UCSD-AML1 (cell line): ENCODE results near the gene AJM1.
A peak's percentile ranks its signal among the peaks of the same experiment; 100 is the strongest.

Source experiments
- DNase-seq: peaks from one replicate; lab custom pipeline; 2025; ENCODE audit not compliant: unreplicated experiment; lab: John Stamatoyannopoulos, UW

AJM1 gene

DNA sequence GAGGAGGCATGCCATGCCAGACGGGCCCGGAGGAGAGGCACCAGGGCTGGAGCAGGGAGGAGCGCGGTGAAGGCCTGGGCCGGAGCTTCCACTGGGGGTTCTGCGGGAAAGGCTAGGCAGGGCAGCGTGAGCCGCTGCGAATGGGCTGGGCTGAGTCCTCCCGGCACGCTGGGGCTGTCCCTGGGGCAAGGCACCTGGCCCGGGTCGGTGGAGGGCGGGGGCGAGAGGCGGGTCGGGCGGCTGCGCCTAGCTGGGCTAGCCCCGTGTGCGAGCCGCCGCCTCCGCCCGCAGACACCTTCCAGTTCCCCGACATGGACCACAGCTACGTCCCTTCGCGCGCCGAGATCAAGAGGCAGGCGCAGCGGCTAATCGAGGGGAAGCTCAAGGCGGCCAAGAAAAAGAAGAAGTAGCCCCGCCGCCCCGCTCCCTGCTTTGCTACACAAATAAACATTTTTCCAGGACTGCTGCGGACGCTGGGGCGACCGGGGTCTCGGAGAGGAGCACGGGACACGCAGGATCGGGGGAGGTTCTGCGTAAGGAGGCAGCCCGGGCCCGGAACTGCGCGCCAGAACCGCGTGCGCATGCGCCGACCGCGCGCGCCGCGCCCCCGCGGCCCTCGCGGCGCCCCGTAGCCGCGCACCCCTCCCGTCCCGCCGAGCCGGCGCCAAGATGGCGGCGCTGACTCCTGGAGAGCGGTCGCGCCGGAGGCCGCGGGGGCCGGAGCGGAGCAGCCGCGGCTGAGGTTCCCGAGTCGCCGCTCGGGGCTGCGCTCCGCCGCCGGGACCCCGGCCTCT is 34.8 kb upstream of the AJM1 start, which contains the start of gene RABL6:
RABL6 (plus strand) TSS at position 668 of the 794 bp plus-strand sequence. CDS start 249 bp downstream, outside the sequence.
- peak; percentile 85 for DNase-seq

DNA sequence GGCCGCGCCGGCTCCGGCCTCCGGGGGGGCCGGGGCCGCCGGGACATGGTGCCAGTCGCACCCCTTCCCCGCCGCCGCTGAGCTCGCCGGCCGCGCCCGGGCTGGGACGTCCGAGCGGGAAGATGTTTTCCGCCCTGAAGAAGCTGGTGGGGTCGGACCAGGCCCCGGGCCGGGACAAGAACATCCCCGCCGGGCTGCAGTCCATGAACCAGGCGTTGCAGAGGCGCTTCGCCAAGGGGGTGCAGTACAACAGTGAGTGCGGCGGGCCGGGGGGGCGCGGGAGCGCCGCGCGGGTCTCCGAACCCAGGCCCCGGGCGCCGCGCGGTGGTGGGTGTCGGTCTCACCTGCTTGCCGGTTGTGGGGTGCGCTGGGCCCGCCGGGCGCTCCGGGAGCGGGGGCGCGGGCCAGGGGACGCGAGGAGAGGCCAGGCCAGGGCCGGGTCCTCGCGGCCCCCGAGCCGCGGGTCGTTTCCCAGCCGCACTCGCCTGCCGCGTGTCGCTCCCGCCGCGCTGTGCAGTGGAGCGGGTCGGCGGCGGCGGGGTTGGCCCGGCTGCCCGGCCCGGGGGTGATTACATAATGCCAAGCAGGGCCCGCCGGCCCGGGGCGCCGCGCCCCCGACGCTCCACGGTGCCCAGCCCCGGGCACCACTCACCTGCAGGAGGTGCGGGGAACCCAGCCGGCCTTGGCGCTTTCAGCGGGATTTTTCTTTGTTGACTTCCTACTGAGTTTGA is 34.0 kb upstream of the AJM1 start:
- DNase-seq, result peak; percentile 43

DNA sequence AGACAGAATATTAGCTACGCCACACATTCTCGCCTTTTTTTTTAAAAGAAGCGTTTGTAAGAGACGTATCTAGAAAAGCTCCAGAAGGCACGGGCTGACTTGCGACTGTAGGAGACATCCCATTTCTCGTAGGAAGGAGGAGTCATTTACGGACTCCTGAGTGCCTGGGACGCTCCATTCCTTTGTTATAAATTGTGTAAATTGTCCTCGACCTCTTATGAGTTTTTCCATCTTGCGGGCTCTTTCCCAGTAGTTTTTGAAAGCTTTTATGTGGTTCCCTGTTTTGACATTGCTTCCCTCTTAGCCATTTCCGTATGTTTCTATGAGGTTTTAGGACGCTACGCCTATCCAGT is 33.5 kb upstream of the AJM1 start:
- no peak for DNase-seq

DNA sequence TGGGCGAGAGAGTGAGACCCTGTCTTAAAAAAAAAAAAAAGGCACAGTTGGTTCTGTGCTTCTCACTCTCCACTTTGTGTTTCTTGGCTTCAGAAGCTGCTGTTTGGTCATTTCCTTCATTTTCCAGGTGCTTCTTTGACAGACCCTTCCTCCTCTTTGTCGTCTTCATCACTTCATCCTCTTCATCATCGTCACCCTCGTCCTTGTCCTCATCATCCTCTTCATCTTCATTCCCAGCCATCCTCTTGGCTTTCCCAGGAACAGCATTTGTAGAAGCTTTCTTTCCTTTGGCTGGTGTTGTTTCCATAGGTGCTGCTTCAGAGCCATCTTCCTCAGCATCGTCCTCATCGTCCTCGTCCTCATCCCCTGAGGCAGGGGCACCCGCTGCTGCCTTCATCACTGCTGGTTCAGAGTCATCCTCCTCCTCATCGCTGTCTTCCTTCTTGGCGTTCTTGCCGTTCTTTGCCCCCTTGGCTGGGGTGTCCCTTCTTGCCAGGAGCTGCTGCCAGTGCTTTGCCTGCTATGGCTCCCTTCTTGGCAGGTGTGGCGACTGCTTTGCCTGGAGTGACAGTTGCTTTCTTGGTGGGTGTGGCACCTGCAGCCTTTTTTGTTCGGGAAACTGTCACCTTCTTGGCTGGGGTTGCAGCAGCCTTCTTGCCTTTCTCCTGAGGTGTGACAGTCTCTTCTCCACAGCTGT is 27.4 kb upstream of the AJM1 start:
- no peak for DNase-seq

DNA sequence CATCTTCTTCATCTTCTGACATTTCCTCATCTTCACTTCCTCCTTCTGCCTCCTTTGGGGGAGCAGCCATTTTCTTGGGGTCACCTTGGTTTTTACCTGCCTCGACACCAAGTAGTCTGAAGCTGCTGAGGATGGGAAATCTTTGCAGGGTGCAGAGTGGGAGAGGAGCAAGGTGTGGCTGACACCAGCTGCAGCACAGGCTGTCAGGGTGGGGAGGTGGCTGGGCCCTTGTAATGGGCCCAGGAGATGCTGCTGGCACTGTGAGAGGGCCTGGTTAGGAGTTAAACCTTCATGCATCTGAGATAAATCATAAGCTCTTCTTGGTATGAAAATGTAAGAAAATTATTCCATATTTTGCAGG is 26.9 kb upstream of the AJM1 start:
- no peak for DNase-seq

DNA sequence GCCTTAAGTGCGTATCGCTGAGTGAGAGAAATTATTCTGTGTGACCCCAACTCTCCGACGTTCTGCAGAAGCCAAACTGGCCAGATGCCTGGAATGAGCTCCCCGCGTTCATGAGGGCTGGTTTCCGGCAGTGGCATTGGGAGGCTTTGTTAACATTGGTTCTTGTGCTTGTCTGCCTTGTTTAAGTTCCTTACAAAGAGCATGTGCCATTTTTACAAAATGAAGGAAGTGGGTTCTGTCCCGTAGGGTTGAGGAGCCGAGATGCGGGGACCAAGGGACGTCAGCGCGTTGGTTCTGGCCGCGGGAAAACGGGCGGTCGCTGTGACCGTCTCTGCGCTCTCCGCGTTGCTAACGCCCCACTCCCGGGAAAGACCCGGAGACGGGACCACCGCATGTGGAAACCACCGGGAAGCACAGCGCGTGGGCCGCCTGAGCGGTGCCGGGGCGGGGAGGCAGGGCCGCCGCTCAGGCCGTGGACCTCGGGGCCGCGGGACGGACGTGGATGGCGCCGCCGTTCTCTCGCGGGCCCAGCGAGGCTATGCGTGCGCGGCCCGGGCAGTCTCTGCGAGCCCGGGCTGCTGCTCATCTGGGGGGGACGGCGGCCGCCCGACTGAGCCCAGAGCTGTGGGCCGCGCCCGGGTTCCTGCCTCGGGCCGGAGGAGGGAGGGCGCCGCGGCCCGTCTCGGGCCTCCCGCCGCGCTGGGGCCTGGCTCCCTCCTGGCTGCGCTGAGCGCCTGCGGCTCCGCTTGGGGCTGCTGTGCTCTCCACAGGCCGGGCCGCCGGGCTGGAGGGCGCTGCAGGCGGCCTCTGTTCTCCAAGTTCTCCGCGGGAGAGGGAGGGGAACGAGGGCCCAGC is 21.1 kb upstream of the AJM1 start:
- DNase-seq, result no peak

DNA sequence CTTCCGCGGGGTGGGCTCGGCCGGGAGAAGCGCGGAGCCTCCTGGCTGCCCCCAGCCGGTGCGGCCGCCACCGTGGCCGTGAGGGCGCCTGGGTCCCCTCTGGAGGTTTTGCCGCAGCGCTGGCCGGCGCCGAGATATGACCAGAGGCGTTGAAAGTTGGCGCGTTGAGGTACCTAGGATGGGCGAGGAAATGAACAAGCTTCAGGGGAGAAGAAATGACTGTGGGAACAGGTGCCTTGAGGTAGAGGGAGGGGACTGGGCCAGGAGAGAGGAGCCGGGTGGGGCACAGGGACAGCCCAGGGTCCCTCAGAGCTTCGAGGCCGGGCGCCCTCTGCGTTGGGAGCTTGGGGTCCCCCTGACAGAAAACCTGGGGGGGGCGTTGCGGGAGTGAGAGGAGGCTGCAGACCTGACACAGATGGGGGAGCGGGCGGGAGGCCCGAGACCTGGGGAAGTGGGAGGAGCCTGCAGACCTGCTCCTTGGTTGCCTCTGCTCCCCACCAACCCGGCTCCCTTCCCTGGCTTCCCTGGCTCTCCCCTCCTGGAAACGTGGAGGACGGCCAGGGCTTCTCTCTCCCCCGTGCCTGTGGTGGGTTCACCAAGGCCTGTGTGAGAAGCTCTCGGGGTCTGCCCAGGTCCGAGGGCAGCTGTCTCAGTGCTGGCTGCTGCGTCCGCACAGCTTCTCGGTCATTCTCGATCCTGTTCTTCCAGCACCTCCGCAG is 20.3 kb upstream of the AJM1 start:
- DNase-seq, result no peak

DNA sequence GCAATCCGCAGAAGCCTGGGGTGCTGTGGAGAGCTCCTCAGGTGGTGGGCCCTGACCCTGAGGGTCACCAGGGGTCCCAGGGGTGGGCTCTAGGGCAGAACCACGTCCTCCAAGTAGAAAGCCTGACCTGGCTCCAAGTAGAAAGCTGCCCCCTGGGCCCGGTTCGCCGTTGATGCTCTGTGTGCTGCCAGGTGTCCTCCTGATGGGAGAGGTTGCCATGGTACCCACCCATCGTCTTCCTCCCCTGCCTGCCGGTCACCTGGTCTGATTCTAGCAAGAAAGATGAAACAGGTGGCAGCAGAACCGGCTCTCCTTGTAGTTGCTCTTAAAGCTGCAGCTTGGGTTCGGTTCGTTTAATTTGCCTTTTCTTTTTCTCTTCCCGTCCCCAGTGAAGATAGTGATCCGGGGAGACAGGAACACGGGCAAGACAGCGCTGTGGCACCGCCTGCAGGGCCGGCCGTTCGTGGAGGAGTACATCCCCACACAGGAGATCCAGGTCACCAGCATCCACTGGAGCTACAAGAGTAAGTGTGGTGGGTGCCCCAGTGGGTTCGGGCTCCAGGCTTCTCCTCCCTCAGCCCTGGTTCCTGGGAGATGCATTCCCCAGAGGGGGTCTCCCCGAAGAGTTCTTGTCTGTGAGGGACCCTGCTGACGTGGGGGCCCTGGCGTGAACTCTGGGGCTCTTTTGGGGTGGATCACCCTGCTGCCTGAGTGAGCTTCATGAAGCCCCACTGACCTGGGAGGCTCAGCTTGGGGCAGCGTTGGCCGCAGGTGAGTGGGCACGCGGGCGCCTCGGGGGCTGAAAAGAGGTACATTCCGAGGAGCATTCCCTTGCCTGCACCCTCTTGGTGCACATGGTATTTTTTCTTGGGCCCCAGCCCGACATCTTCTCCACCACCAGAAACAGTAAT is 18.9 kb upstream of the AJM1 start:
- DNase-seq, result no peak

DNA sequence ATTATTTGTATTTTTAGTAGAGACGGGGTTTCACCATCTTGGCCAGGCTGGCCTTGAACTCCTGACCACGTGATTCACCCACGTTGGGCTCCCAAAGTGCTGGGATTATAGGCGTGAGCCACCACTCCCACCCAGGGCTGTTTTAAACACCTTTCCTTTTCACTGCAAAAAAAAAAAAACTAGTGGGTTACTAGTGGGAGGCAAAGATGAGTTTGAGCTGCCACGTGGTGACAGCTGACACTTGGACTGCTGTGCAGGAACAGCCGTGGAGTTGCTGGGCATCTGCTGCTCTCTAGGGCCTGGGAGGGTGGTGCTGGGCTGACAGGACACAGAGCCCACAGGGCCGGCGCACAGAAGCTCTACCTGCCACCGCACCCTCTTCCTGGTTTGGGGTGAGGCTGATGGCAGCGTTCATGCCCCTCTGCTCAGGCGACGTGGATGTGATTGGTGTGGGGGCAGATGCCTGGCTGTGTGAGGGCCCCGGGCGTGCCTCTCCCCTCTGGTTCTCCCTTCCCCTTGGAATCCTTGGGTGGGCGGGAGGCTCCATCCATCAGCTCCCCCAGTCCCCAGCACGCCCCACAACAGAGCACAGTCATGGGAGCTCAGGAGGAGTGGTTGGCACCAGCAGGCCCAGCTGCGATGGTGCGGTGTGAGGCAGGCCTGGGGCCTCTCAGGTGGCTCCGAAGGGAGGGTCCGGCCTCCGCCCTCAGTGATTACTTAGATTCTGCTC is 17.6 kb upstream of the AJM1 start:
- DNase-seq, result no peak

DNA sequence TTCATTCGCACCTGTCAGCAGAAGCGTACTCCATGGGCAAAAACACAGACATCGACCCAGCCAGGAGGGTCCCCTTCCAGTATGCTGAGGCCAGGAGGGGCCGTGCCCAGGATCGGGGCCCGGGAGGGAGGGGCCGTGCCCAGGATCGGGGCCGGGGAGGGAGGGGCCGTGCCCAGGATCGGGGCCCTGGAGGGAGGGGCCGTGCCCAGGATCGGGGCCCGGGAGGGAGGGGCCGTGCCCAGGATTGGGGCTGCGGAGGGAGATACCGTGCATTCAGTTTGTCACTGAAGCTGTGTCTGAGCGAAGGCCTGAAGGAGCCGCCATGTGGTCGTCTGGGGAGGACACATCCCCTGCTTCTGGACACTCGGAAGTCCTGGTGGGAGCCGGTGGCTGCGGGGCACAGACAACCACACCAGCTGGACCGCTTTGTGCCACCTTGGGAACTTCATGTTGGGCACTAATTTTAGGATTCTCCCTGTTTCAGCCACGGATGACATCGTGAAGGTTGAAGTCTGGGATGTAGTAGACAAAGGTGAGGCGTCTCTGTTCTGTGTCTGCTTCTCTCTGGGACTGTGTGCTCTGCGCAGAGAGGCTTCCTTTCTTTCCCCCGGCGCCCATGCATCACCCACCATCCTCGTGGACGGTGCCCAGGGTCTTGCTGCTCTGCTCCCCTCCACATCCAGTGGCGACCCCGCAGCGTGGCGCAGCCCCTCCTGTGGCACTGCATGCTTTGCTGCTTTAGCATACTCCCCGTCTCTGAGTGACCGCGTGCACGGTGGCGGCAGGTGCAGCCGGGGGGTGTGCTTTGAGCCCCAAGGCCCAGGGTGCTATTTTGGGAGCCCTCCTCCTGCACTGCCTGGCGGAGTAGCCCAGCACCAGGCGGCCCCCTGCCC is 16.7 kb upstream of the AJM1 start:
- no peak for DNase-seq

DNA sequence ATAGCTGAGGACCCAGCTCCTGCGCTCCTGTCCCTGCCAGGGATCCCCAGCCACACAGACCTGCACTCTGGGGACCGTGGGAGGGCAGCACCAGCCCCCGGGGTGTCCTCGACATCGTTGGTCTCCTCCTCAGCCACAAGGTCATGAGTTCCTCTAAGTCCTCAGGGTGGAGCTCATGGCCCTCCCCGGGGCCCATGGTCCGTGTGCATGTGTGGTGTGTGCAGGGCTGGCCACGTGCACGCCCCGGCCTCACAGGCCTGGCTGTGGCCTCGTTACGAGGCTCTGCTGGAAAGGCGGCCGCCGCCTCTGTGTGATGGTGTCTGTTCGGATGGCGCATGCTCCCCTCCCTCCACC is 16.1 kb upstream of the AJM1 start:
- no peak for DNase-seq

DNA sequence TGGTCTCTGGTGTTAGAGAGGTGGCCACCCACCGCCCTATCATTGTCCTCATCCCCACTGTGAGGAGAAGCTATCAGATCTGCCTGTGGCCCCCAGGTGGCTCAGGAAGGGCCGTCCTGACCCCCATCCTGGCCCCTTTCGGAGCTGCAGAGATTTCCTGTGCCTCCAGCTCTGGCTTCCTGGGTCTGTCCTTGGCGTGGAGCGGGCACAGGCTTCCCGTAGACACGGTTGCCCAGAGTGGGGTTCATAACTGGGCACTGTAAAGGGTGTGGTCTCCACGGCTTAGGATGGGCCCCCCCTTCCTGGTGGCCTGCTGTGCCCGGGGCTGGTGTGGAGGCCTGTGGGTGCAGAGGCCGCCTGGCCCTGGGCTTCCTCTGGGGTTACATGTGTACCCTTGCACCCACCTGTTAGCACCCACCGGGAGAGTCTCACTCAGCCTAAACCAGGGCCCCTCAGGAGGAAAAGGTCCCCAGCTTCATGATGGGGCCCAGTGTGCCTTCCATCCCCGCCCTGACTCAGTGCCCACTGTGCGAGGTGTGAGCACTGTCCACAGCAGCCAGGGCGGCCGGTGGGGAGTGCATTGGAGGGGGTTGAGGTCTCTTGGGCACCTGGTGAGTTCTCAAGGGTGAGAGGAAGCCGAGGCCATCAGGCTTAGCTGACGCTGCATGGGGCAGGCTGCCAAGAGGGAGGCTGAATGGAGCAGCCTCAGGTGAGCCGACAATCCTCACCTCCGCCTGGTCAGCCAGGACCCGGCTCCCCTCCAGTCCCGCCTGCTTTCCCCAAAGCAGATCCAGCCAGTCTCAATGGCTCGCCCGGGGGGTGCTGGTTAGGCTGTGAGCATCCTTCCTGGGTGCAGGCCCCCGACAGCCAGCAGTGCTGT is 15.3 kb upstream of the AJM1 start:
- DNase-seq, result no peak

DNA sequence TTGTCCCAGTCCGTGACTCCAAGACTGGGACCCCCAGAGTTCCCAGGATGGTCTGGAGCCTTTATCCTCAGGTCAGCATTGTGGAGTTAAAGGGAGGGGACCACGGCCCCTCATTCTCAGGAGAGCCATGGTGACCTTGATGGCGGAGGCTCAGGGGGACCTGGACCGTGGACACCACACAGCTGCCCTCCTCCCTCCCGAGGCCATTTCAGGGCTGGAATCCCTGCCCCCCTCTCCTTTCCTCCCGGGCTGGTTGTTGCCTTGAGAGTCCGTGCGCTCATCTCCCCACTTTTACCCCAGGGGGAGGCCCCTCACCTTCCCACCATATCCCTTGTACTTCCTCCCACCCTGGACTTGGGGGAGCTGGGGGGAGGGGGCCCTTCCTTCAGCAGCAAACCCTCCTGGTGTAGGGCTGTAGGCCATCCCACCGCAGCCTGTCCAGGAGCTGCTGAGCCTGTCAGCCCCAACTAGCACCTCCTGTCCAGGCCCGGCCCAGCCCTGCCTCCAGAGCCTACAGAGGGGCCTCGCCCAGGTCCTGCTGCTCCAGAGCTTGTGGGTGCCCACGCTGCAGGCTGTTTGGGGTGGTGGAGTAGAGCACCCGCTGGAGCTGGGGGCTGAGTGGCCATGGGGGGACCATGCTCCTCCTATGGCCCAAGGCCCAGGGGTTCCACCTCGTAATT is 14.3 kb upstream of the AJM1 start:
- no peak for DNase-seq

DNA sequence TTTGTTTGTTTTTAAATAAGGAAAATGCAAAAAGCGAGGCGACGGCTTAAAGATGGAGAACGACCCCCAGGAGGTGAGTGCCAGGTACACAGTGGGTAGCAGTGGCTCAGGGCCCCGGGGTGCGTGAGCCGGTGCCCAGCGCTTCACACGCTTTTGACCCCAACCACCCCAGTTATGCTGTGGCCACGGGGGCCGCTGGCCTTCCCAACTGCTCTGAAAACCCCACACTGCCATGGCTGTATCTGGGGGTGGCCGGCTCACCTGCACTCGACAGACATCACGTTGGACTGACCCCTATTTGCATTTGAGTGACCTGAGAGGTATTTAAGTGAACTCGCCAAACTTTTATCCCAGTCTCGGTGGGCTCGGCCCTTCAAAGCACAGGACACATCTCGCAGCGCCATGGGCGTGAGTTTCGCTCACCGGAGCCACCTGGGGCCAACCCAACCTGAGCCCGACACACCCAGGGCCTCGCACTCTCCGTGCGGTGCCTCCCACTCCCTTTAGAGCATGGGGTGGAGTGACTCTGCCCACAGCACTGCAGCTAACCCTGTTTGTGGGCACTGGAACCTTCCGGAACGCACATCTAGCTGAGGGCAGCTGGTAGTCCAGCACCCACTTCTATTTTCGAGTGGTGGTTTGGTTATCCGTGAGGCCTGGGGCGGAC is 13.7 kb upstream of the AJM1 start:
- DNase-seq, result no peak

DNA sequence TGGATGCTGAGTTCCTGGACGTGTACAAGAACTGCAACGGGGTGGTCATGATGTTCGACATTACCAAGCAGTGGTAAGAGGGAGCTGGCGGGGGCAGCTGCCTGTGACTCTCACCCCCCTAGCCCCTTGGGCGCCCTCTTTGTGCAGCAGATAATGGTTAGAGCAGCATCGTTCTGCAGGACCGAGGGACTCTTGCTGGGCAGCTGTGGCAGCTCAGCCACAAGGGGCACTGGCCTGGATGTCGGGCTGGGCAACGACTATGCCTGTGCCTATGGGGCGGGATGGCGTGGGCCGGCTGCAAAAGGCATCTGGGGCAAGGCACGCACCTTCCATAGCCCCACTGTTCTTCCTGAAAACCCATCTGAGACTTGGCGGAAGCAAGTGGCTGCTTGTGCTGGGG is 12.9 kb upstream of the AJM1 start:
- no peak for DNase-seq
